Measurements from ENCODE around the gene SPPL2A. TPM values are rescaled to one million over a fixed set of nuclear protein-coding genes. Genes with fewer than 3 reads are reported as not detected.

The SPPL2A gene
- total and polyA plus RNA-seq, 2 of the 13 experiments (the other 11 are each of a cell fraction or from before 2014, with no cell fraction given) = 80.5 to 105 TPM

DNA sequence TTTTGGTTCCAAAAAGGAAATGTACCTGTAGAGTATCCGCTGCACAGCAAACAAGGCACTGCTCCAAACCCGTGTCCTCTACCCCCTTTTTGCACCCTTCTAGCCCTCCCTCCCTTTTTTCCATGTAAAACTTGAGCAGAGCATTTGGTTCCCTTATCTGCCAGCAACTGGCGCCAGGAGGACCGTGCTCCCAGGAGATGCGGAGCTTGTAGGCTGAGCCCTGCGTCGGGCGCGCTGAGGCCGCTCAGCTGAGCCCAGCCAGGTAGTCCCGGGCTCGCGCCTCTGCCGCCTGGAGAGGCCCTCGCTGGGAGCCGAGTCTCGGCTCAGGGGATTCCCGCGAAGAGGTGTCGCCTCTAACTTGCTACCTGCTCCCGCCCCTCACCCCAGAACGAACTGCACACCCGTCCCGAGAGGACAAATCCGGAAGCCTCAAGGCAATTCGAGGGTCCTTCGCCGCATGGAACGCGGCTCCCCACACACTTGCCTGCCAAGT is 79.5 kb downstream of the SPPL2A start:
- Histone ChIP-seq H2AFZ (ENCODE audit: low read length) (no peak overlapping the region), H3K79me2 (ENCODE audit: insufficient read depth, low read length) (peaks cover 51% of the 10 kb centered on the region), H3K27ac (ENCODE audit: extremely low read length, insufficient read depth, low read length) (peak overlapping the region; percentile 94), H3K4me2 (ENCODE audit: low read depth, low read length) (peak overlapping the region; percentile 88), H3K27me3 (ENCODE audit: control insufficient read depth in 1 of 2, insufficient read depth in 2 of 2, low read length in 2 of 2) (no peaks in the 10 kb centered on the region; a peak in 1 of 5 replicates), H3K4me1 (ENCODE audit: insufficient read depth, low read length) (peaks cover 52% of the 10 kb centered on the region), H3K9me3 (ENCODE audit: low read length) (no peaks in the 10 kb centered on the region), H4K20me1 (ENCODE audit: insufficient read depth, low read length) (peaks cover 6% of the 10 kb centered on the region; the same call in 1 of the 2 replicates), H3K36me3 (replicated peaks in 1 of 2; ENCODE audit: control insufficient read depth in 1 of 2, insufficient read depth in 2 of 2, low read length in 2 of 2) (no peaks in the 10 kb centered on the region; a peak in 1 of 5 replicates), H3K4me3 (replicated peaks in 1 of 3; ENCODE audit: insufficient read depth in 1 of 3, low read depth in 2 of 3, low read length in 3 of 3) (peak overlapping the region; percentile 65 to 90 (median 86)), H3K9ac (ENCODE audit: insufficient read depth, low read depth, low read length) (peak overlapping the region; percentile 94)
- ChIA-PET CTCF (ENCODE audit: low intra/inter-chr PET ratio, low total read pairs) (no interaction called here), POLR2A (interaction anchor here (0.6 to 1.3 kb wide), 3 partner anchors 21 to 78 kb away, joined by 3 to 4 read pairs (median 4); no protein-coding TSS in a partner anchor)
- in situ Hi-C loops (cut with HindIII; ENCODE audit: extremely low pct_ligation_motif_present, low pct_unique_long_range_greater_than_20kb) = no loop called here
- peak; percentile 38 for DNase-seq (ENCODE audit: low spot score)
- peak; percentile 90 for ATAC-seq
- BruUV-seq (replicated peaks) = no TSS peak
- WGBS (ENCODE audit: low lambda C conversion rate) = 0% methylated on average over 14 of the region's 30 CpGs
- FAIRE-seq = no peak
- intact Hi-C loops (cut with micrococcal nuclease; ENCODE audit: unreplicated experiment) = loop anchor here (5.0 kb wide), 1 partner anchor 81 kb away; the partner anchor contains the start of gene SPPL2A
- TF ChIP-seq KLF13 (CRISPR knock-in tag; IDR thresholded peaks at IDR 0.05) = 0 out of 2 replicates have a peak, but pooled peaks have one; percentile 54
- peak; percentile 10; the same call in 1 of the 2 replicates for TF ChIP-seq ZSCAN25 (CRISPR knock-in tag; IDR thresholded peaks at IDR 0.05)
- TF ChIP-seq ZZZ3 (CRISPR knock-in tag; IDR thresholded peaks at IDR 0.05; ENCODE audit: borderline replicate concordance) = 0 out of 2 replicates have a peak, but pooled peaks have one; percentile 42
- TF ChIP-seq MED1 (CRISPR knock-in tag; IDR thresholded peaks at IDR 0.05) = 0 out of 2 replicates have a peak, but pooled peaks have one; percentile 24
- TF ChIP-seq ZNF747 (CRISPR knock-in tag; IDR thresholded peaks at IDR 0.05; ENCODE audit: borderline replicate concordance) = peak; percentile 57; the same call in 1 of the 2 replicates
- TF ChIP-seq, protein P1, sequence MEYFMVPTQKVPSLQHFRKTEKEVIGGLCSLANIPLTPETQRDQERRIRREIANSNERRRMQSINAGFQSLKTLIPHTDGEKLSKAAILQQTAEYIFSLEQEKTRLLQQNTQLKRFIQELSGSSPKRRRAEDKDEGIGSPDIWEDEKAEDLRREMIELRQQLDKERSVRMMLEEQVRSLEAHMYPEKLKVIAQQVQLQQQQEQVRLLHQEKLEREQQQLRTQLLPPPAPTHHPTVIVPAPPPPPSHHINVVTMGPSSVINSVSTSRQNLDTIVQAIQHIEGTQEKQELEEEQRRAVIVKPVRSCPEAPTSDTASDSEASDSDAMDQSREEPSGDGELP (IDR thresholded peaks at IDR 0.05; ENCODE audit: borderline replicate concordance, low read depth) = peak; percentile 71; the same call in 1 of the 2 replicates
- 0 out of 2 replicates have a peak, but pooled peaks have one; percentile 18 for TF ChIP-seq BHLHE40 (IDR thresholded peaks at IDR 0.05; ENCODE audit: low read length)
- TF ChIP-seq ZNF317 (CRISPR knock-in tag; IDR thresholded peaks at IDR 0.05) = 0 out of 2 replicates have a peak, but pooled peaks have one; percentile 24
- 0 out of 2 replicates have a peak, but pooled peaks have one; percentile 27 for TF ChIP-seq MZF1 (CRISPR knock-in tag; IDR thresholded peaks at IDR 0.05; ENCODE audit: borderline replicate concordance)
- TF ChIP-seq, protein P2, sequence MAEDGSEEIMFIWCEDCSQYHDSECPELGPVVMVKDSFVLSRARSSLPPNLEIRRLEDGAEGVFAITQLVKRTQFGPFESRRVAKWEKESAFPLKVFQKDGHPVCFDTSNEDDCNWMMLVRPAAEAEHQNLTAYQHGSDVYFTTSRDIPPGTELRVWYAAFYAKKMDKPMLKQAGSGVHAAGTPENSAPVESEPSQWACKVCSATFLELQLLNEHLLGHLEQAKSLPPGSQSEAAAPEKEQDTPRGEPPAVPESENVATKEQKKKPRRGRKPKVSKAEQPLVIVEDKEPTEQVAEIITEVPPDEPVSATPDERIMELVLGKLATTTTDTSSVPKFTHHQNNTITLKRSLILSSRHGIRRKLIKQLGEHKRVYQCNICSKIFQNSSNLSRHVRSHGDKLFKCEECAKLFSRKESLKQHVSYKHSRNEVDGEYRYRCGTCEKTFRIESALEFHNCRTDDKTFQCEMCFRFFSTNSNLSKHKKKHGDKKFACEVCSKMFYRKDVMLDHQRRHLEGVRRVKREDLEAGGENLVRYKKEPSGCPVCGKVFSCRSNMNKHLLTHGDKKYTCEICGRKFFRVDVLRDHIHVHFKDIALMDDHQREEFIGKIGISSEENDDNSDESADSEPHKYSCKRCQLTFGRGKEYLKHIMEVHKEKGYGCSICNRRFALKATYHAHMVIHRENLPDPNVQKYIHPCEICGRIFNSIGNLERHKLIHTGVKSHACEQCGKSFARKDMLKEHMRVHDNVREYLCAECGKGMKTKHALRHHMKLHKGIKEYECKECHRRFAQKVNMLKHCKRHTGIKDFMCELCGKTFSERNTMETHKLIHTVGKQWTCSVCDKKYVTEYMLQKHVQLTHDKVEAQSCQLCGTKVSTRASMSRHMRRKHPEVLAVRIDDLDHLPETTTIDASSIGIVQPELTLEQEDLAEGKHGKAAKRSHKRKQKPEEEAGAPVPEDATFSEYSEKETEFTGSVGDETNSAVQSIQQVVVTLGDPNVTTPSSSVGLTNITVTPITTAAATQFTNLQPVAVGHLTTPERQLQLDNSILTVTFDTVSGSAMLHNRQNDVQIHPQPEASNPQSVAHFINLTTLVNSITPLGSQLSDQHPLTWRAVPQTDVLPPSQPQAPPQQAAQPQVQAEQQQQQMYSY (CRISPR knock-in tag; IDR thresholded peaks at IDR 0.05) = 0 out of 2 replicates have a peak, but pooled peaks have one; percentile 28
- TF ChIP-seq HDAC2 (CRISPR knock-in tag; IDR thresholded peaks at IDR 0.05) = no peak
- peak; percentile 77 for TF ChIP-seq HNRNPLL (IDR thresholded peaks at IDR 0.05; ENCODE audit: low read depth, low read length, poor library complexity, severe bottlenecking)
- peak; percentile 36 for TF ChIP-seq TBX2 (CRISPR knock-in tag; IDR thresholded peaks at IDR 0.05; ENCODE audit: borderline replicate concordance)
- TF ChIP-seq GATAD1 (CRISPR knock-in tag; IDR thresholded peaks at IDR 0.05) = peak; percentile 18; the same call in 1 of the 2 replicates
- TF ChIP-seq ZSCAN21 (CRISPR knock-in tag; IDR thresholded peaks at IDR 0.05; ENCODE audit: borderline replicate concordance) = peak; percentile 11; the same call in 1 of the 2 replicates
- TF ChIP-seq, protein P3, sequence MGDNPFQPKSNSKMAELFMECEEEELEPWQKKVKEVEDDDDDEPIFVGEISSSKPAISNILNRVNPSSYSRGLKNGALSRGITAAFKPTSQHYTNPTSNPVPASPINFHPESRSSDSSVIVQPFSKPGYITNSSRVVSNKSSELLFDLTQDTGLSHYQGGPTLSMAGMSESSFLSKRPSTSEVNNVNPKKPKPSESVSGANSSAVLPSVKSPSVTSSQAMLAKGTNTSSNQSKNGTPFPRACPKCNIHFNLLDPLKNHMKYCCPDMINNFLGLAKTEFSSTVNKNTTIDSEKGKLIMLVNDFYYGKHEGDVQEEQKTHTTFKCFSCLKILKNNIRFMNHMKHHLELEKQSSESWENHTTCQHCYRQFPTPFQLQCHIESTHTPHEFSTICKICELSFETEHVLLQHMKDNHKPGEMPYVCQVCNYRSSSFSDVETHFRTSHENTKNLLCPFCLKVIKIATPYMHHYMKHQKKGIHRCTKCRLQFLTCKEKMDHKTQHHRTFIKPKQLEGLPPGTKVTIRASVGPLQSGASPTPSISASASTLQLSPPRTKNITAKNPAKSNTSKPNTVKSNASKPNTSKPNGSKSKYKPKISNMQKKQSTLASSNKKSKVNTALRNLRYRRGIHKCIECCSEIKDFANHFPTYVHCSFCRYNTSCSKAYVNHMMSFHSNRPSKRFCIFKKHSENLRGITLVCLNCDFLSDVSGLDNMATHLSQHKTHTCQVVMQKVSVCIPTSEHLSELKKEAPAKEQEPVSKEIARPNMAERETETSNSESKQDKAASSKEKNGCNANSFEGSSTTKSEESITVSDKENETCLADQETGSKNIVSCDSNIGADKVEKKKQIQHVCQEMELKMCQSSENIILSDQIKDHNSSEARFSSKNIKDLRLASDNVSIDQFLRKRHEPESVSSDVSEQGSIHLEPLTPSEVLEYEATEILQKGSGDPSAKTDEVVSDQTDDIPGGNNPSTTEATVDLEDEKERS (CRISPR knock-in tag; IDR thresholded peaks at IDR 0.05) = peak; percentile 53; the same call in 1 of the 2 replicates

Measured in HepG2 (cell line).